Activated T-cell treated with anti-CD3 and anti-CD28 coated beads, Interleukin-2, amount 50 U/mL, for 24 hours (primary cell): ENCODE measurements around the gene CTBP1.
"Not testable (repeated sequence)": the region's sequence is repeated elsewhere in the genome, so short reads cannot be mapped to it uniquely, and the experiment has no call there.

Source experiments
- DNase-seq: peaks from one replicate; pipeline ENCODE4 v3.0.0-alpha.2; 2020
- H3K27ac Mint-ChIP-seq: 2 replicates; pipeline ENCODE4 v1.8.0; 2020; ENCODE audit warnings: mild to moderate bottlenecking, mixed read lengths
- H3K27me3 Mint-ChIP-seq: 2 replicates; pipeline ENCODE4 v1.8.0; 2020; ENCODE audit warnings: mixed read lengths
- H3K36me3 Mint-ChIP-seq: 2 replicates; pipeline ENCODE4 v1.8.0; 2020; ENCODE audit warnings: low read depth, mixed read lengths
- H3K4me1 Mint-ChIP-seq: 2 replicates; pipeline ENCODE4 v1.8.0; 2020; ENCODE audit warnings: low read depth, mixed read lengths
- H3K4me3 Mint-ChIP-seq: 2 replicates; pipeline ENCODE4 v1.8.0; 2020; ENCODE audit warnings: mild to moderate bottlenecking, moderate library complexity, mixed read lengths
- H3K9me3 Mint-ChIP-seq: 2 replicates; pipeline ENCODE4 v1.8.0; 2020; ENCODE audit warnings: mixed read lengths

Gene CTBP1

DNA sequence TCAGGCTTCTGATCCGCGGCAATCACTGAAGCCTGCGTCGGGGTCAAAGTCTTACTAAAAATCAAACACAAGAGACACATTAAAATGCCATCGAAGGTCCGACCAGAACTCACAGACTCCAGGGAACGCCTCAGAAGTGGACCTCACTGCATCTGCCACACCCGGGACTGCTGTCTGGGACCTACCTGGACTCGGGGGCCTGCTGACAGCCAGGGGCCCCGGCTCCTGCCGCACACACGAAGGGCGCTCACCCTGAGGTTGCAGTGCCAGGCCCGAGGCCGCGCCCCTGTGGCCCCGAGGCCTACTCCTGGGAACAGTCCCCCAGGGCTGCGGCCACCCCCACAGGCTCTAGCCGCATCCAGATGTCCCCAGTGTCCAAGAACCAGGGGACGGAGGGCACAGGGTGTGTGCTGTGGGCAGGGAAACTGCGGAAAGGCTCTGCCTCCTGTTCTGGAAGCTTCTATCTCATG lies 7.4 kb downstream of the CTBP1 start:
- Mint-ChIP-seq H3K4me1 (peaks cover 45% of the 10 kb centered on the region), H3K27ac (no peak overlapping the region), H3K4me3 (no peak overlapping the region), H3K36me3 (peaks cover 68% of the 10 kb centered on the region), H3K27me3 (no peaks in the 10 kb centered on the region), H3K9me3 (no peaks in the 10 kb centered on the region)
- no peak for DNase-seq

DNA sequence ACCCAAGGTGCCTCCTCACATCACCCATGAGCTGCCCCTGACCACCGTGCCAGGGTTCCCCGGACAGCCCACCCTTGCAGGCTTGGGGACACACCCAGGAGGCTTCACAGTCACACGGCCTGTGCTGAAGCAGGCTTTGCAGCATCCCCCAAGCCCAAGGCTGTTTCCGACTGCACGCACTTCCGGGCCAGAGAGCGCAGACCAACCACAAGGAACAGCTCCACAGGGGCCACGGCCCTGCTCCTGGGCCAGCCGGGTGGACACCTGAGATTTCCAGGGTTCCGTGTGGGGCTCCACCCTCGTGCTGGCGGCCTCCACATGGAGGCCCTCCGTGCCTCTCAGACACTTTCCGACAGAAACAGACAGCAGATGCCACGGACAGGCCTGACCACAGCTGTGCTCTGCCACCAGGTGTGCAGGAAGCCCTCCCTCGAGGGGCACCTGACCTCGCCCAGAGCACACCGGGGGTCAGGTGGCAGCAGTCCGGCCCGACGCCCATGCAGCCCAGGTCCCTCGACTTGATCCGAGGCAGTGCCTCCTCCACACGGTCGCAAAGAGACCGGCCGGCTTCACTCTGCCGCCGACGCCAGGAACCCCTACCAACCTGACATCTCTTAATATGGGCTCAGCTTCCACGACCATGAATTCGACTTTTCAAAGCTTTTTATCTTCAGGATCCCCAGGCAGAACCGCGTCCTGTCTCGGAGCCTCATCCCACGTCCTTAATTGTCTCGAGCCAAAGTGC lies 8.0 kb downstream of the CTBP1 start:
- peaks cover 39% of the 10 kb centered on the region for H3K4me1 Mint-ChIP-seq

DNA sequence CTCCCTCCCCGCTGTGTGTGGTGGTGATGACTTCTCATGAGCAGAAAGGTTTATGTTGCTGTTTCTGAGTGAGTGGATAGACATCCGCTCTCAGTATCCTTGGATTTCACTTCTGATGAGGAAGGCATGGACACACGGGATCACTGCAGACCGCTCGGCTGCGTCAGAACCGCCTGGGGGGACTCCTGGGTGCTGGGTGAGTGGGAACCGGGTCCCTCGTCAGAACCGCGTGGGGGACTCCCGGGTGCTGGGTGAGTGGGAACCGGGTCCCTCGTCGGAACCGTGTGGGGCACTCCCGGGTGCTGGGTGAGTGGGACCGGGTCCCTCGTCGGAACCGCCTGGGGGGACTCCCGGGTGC lies 9.0 kb downstream of the CTBP1 start:
- H3K4me1 Mint-ChIP-seq: peaks cover 30% of the 10 kb centered on the region
- peaks cover 68% of the 10 kb centered on the region for H3K36me3 Mint-ChIP-seq
- no peak for DNase-seq
- H3K27ac Mint-ChIP-seq: peak overlapping the region; percentile 33
- no peaks in the 10 kb centered on the region for H3K9me3 Mint-ChIP-seq
- H3K27me3 Mint-ChIP-seq: no peaks in the 10 kb centered on the region
- no peak overlapping the region for H3K4me3 Mint-ChIP-seq

More for the DNA sequence above, 8.0 kb downstream of the CTBP1 start:
- H3K27me3 Mint-ChIP-seq: no peaks in the 10 kb centered on the region
- peaks cover 66% of the 10 kb centered on the region for H3K36me3 Mint-ChIP-seq
- H3K4me3 Mint-ChIP-seq: no peak overlapping the region
- no peak for DNase-seq
- H3K9me3 Mint-ChIP-seq: no peaks in the 10 kb centered on the region
- peak overlapping the region; percentile 37 for H3K27ac Mint-ChIP-seq

DNA sequence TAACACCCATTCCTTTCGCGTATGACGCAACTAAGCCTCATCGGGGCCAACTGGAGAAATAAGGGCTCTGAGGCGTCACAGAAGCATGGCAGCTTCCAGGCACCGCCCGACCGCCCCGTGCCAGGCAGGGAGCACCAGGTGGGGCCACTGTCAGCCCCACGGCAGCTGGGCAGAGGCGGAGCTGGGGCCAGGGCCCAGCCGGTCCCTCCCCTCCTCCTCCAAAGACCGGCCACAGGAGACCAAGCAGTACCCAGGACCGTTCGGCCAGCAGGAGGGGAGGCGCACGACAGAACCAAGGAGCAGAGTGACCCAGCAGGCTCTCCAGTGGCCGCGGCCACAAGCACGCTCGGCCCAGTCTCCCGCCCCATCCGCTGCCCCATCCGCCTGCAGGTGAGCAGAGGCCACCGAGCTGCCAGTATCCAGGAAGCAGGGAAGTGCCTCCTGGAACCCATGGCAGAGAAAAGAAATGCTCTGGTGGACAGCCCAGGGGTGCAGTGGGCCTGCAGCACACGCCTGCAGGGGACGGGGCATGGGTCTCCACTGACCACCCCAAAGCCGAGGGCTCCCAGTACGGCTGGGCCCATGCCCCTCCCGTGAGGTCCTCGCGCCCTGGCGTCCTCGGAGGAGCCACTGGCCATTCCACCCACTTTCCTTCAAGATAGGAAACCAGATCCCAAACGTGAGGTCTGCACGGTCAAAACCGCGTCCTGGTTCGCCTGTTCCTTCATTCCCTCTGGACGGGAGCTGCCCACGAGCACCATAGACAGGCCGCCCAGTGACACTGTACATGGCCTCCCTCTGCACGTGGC lies 9.6 kb downstream of the CTBP1 start:
- Mint-ChIP-seq H3K36me3 (peaks cover 68% of the 10 kb centered on the region), H3K9me3 (no peaks in the 10 kb centered on the region), H3K4me3 (no peak overlapping the region), H3K4me1 (peaks cover 24% of the 10 kb centered on the region), H3K27ac (peak overlapping the region; percentile 33), H3K27me3 (no peaks in the 10 kb centered on the region)
- no peak for DNase-seq

DNA sequence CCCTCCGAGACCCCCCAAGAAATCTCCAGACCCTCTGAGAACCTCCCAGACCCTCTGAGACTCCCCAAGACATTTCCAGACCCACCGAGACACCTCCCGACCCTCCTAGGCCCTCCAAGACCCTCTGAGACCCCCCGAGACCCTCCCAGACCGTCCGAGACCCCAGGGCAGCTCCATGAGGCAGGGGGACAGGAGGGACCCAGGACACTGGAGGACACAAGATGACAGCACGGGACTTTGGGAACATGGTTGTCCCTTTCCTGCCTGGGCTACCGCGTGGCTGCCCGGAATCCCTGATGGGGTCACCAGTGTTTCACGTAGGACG lies 10.3 kb downstream of the CTBP1 start:
- H3K27me3 Mint-ChIP-seq: no peaks in the 10 kb centered on the region
- no peaks in the 10 kb centered on the region for H3K9me3 Mint-ChIP-seq
- no peak overlapping the region for H3K4me3 Mint-ChIP-seq
- DNase-seq: no peak
- H3K36me3 Mint-ChIP-seq: peaks cover 70% of the 10 kb centered on the region
- H3K4me1 Mint-ChIP-seq: peaks cover 17% of the 10 kb centered on the region
- H3K27ac Mint-ChIP-seq: no peak overlapping the region

DNA sequence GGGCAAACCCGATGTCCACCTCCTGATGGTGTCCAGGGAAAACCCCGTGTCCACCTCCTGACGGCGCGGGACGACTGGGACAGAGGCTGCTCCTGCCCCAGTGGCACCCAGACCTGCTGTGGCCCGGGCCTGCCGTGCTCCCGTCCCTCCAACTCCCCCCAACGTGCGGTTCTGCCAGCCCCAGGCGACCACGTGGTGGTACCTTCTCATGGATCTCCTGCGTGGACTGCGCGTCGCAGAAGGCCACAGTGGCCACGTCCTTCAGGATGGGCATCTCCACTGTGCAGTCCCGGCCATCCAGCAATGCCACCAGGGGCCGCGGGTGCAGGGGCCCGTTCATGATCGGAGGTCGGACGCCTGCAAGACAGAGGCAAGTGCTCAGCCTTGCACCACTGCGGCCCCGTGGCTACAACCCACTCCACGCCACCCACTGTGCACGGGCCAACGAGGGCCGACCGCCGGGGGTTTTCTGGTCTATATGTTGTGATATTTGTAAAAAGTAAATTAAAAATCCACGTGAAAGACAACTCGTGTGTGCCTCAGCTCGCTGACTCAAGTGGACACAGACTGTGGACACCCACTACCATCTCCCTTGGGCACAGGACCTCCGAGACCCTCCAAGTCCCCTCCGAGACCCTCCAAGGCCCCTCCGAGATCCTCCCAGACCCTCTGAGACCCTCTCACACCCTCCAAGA lies 10.8 kb downstream of the CTBP1 start:
- no peaks in the 10 kb centered on the region for H3K27me3 Mint-ChIP-seq
- peaks cover 12% of the 10 kb centered on the region for H3K4me1 Mint-ChIP-seq
- no peak for DNase-seq
- H3K36me3 Mint-ChIP-seq: peaks cover 70% of the 10 kb centered on the region
- peak overlapping the region; percentile 53 for H3K27ac Mint-ChIP-seq
- H3K4me3 Mint-ChIP-seq: no peak overlapping the region
- H3K9me3 Mint-ChIP-seq: no peaks in the 10 kb centered on the region

DNA sequence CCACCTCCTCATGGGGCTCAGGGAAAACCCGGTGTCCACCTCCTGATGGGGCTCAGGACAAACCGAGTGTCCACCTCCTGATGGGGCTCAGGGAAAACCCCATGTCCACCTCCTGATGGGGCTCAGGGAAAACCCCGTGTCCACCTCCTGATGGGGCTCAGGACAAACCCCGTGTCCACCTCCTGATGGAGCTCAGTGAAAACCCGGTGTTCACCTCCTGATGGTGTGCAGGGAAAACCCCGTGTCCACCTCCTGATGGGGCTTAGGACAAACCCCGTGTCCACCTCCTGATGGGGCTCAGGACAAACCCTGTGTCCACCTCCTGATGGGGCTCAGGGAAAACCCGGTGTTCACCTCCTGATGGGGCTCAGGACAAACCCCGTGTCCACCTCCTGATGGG lies 11.7 kb downstream of the CTBP1 start:
- not testable (repeated sequence) for H3K27ac Mint-ChIP-seq, H3K4me1 Mint-ChIP-seq, DNase-seq, H3K9me3 Mint-ChIP-seq, H3K27me3 Mint-ChIP-seq, H3K4me3 Mint-ChIP-seq
- peaks cover 70% of the 10 kb centered on the region for H3K36me3 Mint-ChIP-seq

DNA sequence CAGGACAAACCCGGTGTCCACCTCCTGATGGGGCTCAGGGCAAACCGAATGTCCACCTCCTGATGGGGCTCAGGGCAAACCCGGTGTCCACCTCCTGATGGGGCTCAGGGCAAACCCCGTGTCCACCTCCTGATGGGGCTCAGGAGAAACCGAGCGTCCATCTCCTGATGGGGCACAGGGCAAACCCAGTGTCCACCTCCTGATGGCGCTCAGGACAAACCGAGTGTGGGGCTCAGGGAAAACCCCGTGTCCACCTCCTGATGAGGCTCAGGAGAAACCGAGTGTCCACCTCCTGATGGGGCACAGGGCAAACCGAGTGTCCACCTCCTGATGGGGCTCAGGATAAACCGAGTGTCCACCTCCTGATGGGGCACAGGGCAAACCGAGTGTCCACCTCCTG lies 12.1 kb downstream of the CTBP1 start:
- H3K4me1 Mint-ChIP-seq, H3K27me3 Mint-ChIP-seq, DNase-seq, H3K27ac Mint-ChIP-seq, H3K4me3 Mint-ChIP-seq, H3K9me3 Mint-ChIP-seq: not testable (repeated sequence)
- peaks cover 70% of the 10 kb centered on the region for H3K36me3 Mint-ChIP-seq

DNA sequence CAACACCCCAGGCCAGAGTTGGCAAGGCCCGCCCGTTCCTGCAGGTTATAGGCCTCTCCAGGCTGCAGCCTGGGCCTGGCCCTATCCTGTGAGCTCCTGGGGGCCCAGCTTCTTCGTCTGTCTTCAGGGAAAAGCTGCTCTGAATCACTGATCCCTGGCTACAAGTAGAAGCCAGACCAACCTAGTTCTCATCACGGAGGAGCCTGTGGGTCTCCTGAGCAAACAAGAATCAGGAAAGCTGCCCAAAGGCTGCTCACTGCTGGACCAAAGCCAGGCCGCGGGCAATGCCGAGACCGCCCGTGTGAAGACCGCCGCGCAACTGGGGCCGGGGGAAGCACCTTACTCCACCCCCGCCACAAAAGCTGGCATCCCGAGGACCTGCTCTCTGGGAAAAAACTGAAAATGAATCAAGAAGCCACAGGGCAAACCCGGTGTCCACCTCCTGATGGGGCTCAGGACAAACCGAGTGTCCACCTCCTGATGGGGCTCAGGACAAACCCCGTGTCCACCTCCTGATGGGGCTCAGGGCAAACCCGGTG lies 12.8 kb downstream of the CTBP1 start:
- DNase-seq: no peak
- no peak overlapping the region for H3K4me3 Mint-ChIP-seq
- H3K36me3 Mint-ChIP-seq: peaks cover 74% of the 10 kb centered on the region
- no peaks in the 10 kb centered on the region for H3K9me3 Mint-ChIP-seq
- no peak overlapping the region for H3K27ac Mint-ChIP-seq
- H3K4me1 Mint-ChIP-seq: peaks cover 2% of the 10 kb centered on the region
- H3K27me3 Mint-ChIP-seq: no peaks in the 10 kb centered on the region

DNA sequence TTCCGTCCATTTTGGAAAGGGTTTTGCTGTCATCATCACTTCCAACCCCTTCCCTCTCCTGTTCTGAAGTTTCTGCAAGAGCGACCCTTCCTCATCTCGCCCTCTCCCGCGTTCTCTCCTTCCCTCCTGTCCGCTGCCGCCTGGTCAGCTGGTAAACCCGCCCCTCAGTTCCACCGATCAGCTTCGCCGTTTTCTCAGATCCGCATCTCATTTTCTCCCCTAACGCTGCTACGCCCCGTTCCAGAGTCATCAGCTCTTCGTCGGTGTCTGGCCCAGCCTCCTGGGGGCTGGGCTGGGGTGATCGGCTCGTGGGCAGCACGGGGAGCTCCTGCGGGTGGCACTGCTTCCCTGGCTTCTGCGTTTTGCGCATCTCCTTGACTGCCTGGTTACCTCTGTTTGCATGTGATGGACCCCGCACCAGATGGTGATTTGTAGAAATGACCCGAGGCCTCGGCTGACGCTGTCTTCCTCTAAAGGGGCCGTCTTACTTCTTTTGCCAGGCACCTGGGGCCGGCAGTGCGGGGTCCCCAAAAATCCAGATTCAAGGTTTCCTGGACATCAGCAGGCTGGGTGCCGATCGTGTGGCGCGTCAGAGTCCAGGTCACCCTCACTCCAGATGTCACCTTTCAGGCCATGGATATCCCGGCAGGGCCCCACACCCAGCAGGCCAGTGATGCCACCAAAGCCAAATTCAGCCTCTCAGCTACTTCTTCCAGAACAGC lies 13.4 kb downstream of the CTBP1 start:
- peaks cover 73% of the 10 kb centered on the region for H3K36me3 Mint-ChIP-seq
- DNase-seq: no peak
- H3K27me3 Mint-ChIP-seq: no peaks in the 10 kb centered on the region
- no peaks in the 10 kb centered on the region for H3K9me3 Mint-ChIP-seq
- H3K27ac Mint-ChIP-seq: no peak overlapping the region
- no peak overlapping the region for H3K4me3 Mint-ChIP-seq
- H3K4me1 Mint-ChIP-seq: no peaks in the 10 kb centered on the region

DNA sequence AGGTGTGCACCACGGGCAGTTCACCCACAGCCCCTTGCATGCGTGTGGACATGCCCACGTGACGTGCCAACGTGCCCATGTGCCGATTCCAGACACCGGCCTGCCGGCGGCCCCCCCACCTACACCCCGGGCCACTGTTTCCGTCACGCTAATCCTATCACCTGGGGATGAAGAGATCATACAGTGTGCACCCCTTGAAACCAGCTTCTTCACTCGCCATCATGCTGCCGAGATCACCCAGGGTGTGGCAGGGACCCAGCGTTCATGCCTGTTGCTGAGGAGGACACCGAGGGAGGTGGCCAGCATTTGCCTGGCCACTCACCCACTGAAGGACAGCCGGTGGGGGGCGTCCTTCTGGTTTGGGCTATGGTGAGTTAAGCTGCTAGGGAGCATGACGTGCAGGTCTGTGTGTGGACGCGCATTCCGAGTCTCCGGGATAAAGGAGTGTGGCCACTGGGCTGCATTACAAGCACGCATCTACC lies 14.1 kb downstream of the CTBP1 start:
- Mint-ChIP-seq H3K4me3 (no peak overlapping the region), H3K27ac (no peak overlapping the region), H3K4me1 (no peaks in the 10 kb centered on the region), H3K36me3 (peaks cover 77% of the 10 kb centered on the region), H3K27me3 (no peaks in the 10 kb centered on the region), H3K9me3 (no peaks in the 10 kb centered on the region)
- DNase-seq: no peak

DNA sequence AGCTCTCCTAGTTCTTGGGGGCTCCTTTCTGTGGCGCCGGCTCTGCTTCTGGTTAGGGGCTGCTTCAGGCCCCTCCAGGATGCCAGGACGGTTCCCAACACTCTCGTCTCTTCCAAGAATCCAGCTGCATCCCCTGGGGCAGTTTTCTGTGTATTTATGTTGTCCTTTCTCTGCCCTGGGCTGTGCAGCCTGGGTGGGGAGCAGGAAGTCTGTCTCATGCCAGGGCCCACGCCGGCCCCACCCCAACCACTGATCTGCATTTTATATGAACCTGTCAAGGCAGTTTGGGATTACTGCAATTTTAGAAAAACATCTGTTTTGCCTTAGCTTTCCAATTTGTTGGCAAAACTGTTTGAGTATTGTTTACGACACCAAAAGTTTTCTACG lies 14.6 kb downstream of the CTBP1 start:
- no peaks in the 10 kb centered on the region for H3K27me3 Mint-ChIP-seq
- H3K9me3 Mint-ChIP-seq: no peaks in the 10 kb centered on the region
- DNase-seq: no peak
- no peak overlapping the region for H3K4me3 Mint-ChIP-seq
- H3K36me3 Mint-ChIP-seq: peaks cover 78% of the 10 kb centered on the region
- H3K4me1 Mint-ChIP-seq: no peaks in the 10 kb centered on the region
- no peak overlapping the region for H3K27ac Mint-ChIP-seq

DNA sequence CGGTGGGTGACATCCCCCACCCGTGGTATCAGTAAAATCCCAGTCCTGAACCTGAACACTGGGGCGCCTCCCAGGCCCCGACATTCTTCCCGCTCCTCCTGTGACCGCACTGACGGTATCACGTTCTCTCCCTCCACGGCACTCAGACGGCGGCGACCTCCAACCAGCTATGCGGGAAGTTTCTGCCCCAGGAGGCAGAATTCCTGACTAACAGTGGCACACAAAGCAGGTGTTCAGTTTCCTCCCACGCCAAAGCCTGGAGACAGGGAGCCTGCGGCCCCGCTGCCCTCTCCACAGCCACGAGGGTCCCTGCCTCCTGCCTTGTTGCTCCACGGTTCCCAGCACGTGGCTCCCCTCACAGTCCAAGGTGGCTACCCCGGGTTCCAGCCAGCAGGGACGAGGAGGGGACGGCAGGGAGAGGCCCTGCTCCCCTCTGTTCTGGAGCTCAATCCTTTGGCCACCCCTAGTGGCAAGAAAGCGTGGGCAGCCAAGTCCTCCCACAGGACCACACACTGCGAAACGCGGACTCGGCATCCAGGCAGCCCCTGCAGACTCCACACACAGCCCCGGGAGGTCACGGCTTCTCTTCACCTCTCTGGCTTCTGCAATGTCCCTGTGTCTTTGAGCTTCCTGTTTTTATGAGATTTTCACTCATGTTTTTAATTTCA lies 15.2 kb downstream of the CTBP1 start:
- H3K27ac Mint-ChIP-seq: peak overlapping the region; percentile 11
- no peak overlapping the region for H3K4me3 Mint-ChIP-seq
- H3K4me1 Mint-ChIP-seq: no peaks in the 10 kb centered on the region
- no peaks in the 10 kb centered on the region for H3K27me3 Mint-ChIP-seq
- H3K36me3 Mint-ChIP-seq: peaks cover 81% of the 10 kb centered on the region
- no peaks in the 10 kb centered on the region for H3K9me3 Mint-ChIP-seq
- no peak for DNase-seq
